Fibroblast of pulmonary artery (primary cell): Measurements from ENCODE around the gene AICDA.

Experiments
- DNase-seq: peaks from one replicate; pipeline ENCODE4 v3.0.0-alpha.2; 2010; ENCODE audit warnings: low read depth
- H3K4me3 ChIP-seq: replicated peaks from 2 replicates; pipeline ENCODE4 v1.5.1; 2011; ENCODE audit warnings: low read depth, mild to moderate bottlenecking, control low read depth, low read length, moderate library complexity
- CTCF ChIP-seq: IDR thresholded peaks from 2 replicates; pipeline ENCODE4 v1.5.1; 2011; ENCODE audit warnings: mild to moderate bottlenecking, control low read depth, low read length, inconsistent platforms; ENCODE audit errors: missing control alignments

AICDA gene

GRCh38 chr12:8606890-8607289, 5.8 kb downstream of the AICDA start:
- no peak for DNase-seq
- no peak overlapping the region for H3K4me3 ChIP-seq
- TF ChIP-seq CTCF: no peak

- DNase-seq: no peak
- no peak overlapping the region for H3K4me3 ChIP-seq
- TF ChIP-seq CTCF: no peak
Measured at GRCh38 chr12:8605057-8605456, 7.6 kb downstream of the AICDA start.

GRCh38 chr12:8603856-8604255, 8.8 kb downstream of the AICDA start:
- peak; percentile 31 for TF ChIP-seq CTCF
- H3K4me3 ChIP-seq: no peak overlapping the region
- DNase-seq: no peak

GRCh38 chr12:8603286-8603685, 9.4 kb downstream of the AICDA start:
- TF ChIP-seq CTCF: no peak
- DNase-seq: no peak
- no peak overlapping the region for H3K4me3 ChIP-seq

GRCh38 chr12:8596561-8596960, 16.1 kb downstream of the AICDA start:
- H3K4me3 ChIP-seq: no peak overlapping the region
- no peak for TF ChIP-seq CTCF
- DNase-seq: no peak

GRCh38 chr12:8594072-8594471, 18.6 kb downstream of the AICDA start:
- no peak for DNase-seq
- H3K4me3 ChIP-seq: no peak overlapping the region
- no peak for TF ChIP-seq CTCF

GRCh38 chr12:8593246-8593645, 19.4 kb downstream of the AICDA start:
- no peak overlapping the region for H3K4me3 ChIP-seq
- TF ChIP-seq CTCF: no peak
- DNase-seq: no peak
